Endothelial cell of umbilical vein (primary cell): ENCODE measurements around the gene PRKCB.

Experiments used
- EZH2 ChIP-seq: IDR thresholded peaks from 2 replicates; pipeline ENCODE4 v1.6.1; 2012; ENCODE audit warnings: borderline replicate concordance, low read depth, mild to moderate bottlenecking, moderate library complexity, low read length, inconsistent platforms; ENCODE audit not compliant: severe bottlenecking
- GATA2 ChIP-seq: IDR thresholded peaks from 2 replicates; pipeline ENCODE4 v1.7.0; 2011; ENCODE audit warnings: low read depth, mild to moderate bottlenecking, moderate library complexity, mixed read lengths, low read length; ENCODE audit not compliant: insufficient read length, insufficient read depth
- POLR2A ChIP-seq: IDR thresholded peaks from 2 replicates; pipeline ENCODE4 v1.6.1; 2012; ENCODE audit warnings: low read depth, mild to moderate bottlenecking, control low read depth, low read length

DNA sequence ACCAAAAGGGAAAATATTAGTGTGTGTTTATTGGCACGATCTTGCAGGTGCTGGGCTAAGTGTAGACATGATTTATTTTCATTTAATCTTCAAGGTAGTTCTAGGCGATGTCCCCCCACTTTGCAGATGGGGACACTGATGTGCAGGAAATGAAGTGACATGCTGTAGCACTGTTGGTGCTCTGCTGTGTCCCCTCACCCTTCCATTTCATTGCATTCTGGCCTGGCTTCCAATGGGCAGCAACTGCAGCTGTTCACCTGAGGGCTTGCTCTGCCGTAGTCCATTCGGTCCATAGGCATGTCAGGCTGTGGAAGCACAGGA is 123.9 kb downstream of the PRKCB start:
- no peak for TF ChIP-seq GATA2
- no peak for TF ChIP-seq EZH2
- TF ChIP-seq POLR2A, result no peak
